Sigmoid colon (tissue), 7 donors: Measurements from ENCODE around the gene POM121L2. TPM values are rescaled to one million over a fixed set of nuclear protein-coding genes. Genes with fewer than 3 reads are reported as not detected.

Experiments used
- DNase-seq: peaks from one replicate; pipeline ENCODE4 v3.0.0-alpha.2; 2019
- H3K27ac ChIP-seq, 4 donors: fragments of 200-600 bp; sonication (generic); one replicate each; pipeline ENCODE4 v1.5.1; 2016 to 2019; ENCODE audit warnings: mild to moderate bottlenecking in 1 of 4
- H3K27me3 ChIP-seq, 3 donors: fragments of 200-600 bp; sonication (generic); one replicate each; pipeline ENCODE4 v1.5.1; 2019; ENCODE audit warnings: mild to moderate bottlenecking in 1 of 3
- H3K36me3 ChIP-seq, 4 donors: fragments of 200-600 bp; sonication (generic); one replicate each; pipeline ENCODE4 v1.5.1; 2016 to 2019
- H3K4me1 ChIP-seq, 4 donors: fragments of 200-600 bp; sonication (generic); one replicate each; pipeline ENCODE4 v1.5.1; 2017 to 2019
- H3K4me3 ChIP-seq, 4 donors: fragments of 200-600 bp; sonication (generic); one replicate each; pipeline ENCODE4 v1.5.1; 2017 to 2019; ENCODE audit warnings: mild to moderate bottlenecking in 2 of 4, moderate library complexity in 1 of 4
- H3K9me3 ChIP-seq, 4 donors: fragments of 200-600 bp in 3 of 4; sonication (generic) in 3 of 4; one replicate each; pipeline versions ENCODE4 v1.5.1 to v1.6.1; 2013 to 2019
- EP300 ChIP-seq, 4 donors: sonication (generic); formaldehyde crosslinking; IDR thresholded peaks; one replicate each; pipeline ENCODE4 v1.6.1; 2017; ENCODE audit warnings: antibody characterized with exemption in 4 of 4
- POLR2A ChIP-seq, 2 donors: fragments of 450-650 bp; IDR thresholded peaks; one replicate each; pipeline ENCODE4 v1.6.1; 2016; ENCODE audit warnings: antibody characterized with exemption in 2 of 2, mild to moderate bottlenecking in 2 of 2, moderate library complexity in 2 of 2
- POLR2AphosphoS5 ChIP-seq, 4 donors: sonication (generic); formaldehyde crosslinking; IDR thresholded peaks; one replicate each; pipeline ENCODE4 v1.6.1; 2017; ENCODE audit warnings: antibody characterized with exemption in 4 of 4
- WGBS, 2 donors: extraction: QIAGEN DNeasy Blood & Tissue Kit; methylation state at CpG; one replicate each; pipeline ENCODE4 v1.1.7; 2013; 5-methylcytosine and 5-hydroxymethylcytosine counted together
- intact Hi-C: fragments of 100-400 bp; cut with DNase I; formaldehyde crosslinking; loops from one replicate; pipeline ENCODE4 v1.15.1; 2023
- polyA plus RNA-seq, 3 donors: library from polyadenylated mRNA; stranded (reverse); fragments of 200-250 nt; gene quantifications; one replicate each; pipeline ENCODE4 v1.2.3, GENCODE V29; 2013
- total RNA-seq, 4 donors: library from RNA; depleted of rRNA; stranded (reverse); fragments of >200 nt; gene quantifications; one replicate each; pipeline ENCODE4 v1.1.0, GENCODE V29; 2016
- TF ChIP-seq, protein P1 (sequence below), 4 experiments: fragments of 450-650 bp in 3 of 4; fragments of 200-600 bp in 1 of 4; IDR thresholded peaks; one replicate each; pipeline ENCODE4 v1.5.1; 2016 to 2019; ENCODE audit warnings: antibody characterized with exemption in 4 of 4, mild to moderate bottlenecking in 3 of 4, moderate library complexity in 2 of 4
- donor health status: healthy with polysubstance abuse.
- donor health status: Bipolar disorder and iron deficiency.
- donor health status: healthy.

POM121L2 gene
- total and polyA plus RNA-seq, 7 donors: not detected

DNA sequence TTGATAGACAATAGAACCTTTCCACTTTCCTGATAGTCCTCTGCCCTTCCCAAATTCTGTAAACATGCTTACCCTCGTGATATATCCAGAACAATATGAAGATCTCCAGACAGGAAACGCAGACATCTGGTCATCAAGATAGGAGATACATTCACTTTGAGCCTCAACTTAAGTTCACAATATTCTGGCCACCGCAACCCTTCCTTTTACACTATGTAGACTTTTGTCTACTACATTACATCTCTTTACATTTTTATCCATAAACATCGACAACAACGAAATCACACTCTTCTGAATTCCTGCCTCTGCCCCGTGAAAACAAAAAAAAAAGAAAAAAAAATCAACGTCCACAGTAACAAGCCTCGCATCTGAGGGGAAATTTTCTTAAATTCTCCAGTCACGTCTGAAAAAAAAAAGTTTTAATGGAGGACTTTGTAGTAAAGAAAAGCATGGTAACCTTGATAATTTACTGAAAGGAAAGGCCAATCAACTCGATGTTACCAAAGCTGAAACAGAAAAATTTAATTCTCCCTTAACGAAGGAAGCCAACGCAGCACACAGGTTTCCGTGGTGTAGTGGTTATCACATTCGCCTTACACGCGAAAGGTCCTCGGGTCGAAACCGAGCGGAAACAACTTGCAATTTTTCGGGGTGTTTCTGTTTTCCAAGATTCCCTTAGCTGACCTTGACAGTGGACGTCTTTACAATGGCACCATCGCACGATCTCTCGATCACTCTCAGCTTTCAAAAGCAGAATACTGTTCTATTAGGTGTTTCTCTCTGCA lies 21.8 kb downstream of the POM121L2 start:
- no peak for DNase-seq
- peaks cover 0 to 11% (median 1%) of the 10 kb centered on the region in 4 donors for H3K9me3 ChIP-seq
- H3K4me3 ChIP-seq: no peak overlapping the region
- H3K4me1 ChIP-seq: no peaks in the 10 kb centered on the region
- peaks cover 40 to 100% (median 88%) of the 10 kb centered on the region in 3 donors for H3K27me3 ChIP-seq
- H3K27ac ChIP-seq: no peak overlapping the region
- no peaks in the 10 kb centered on the region for H3K36me3 ChIP-seq
- intact Hi-C loops: no loop called here
- WGBS, 2 donors: 7 to 15% methylated on average over 25 of the region's 25 CpGs
- TF ChIP-seq, protein P1, sequence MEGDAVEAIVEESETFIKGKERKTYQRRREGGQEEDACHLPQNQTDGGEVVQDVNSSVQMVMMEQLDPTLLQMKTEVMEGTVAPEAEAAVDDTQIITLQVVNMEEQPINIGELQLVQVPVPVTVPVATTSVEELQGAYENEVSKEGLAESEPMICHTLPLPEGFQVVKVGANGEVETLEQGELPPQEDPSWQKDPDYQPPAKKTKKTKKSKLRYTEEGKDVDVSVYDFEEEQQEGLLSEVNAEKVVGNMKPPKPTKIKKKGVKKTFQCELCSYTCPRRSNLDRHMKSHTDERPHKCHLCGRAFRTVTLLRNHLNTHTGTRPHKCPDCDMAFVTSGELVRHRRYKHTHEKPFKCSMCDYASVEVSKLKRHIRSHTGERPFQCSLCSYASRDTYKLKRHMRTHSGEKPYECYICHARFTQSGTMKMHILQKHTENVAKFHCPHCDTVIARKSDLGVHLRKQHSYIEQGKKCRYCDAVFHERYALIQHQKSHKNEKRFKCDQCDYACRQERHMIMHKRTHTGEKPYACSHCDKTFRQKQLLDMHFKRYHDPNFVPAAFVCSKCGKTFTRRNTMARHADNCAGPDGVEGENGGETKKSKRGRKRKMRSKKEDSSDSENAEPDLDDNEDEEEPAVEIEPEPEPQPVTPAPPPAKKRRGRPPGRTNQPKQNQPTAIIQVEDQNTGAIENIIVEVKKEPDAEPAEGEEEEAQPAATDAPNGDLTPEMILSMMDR (IDR thresholded peaks at IDR 0.05): no peak
- no peak for TF ChIP-seq EP300 (IDR thresholded peaks at IDR 0.05)
- TF ChIP-seq POLR2AphosphoS5 (IDR thresholded peaks at IDR 0.05): no peak
- TF ChIP-seq POLR2A (IDR thresholded peaks at IDR 0.05): no peak

DNA sequence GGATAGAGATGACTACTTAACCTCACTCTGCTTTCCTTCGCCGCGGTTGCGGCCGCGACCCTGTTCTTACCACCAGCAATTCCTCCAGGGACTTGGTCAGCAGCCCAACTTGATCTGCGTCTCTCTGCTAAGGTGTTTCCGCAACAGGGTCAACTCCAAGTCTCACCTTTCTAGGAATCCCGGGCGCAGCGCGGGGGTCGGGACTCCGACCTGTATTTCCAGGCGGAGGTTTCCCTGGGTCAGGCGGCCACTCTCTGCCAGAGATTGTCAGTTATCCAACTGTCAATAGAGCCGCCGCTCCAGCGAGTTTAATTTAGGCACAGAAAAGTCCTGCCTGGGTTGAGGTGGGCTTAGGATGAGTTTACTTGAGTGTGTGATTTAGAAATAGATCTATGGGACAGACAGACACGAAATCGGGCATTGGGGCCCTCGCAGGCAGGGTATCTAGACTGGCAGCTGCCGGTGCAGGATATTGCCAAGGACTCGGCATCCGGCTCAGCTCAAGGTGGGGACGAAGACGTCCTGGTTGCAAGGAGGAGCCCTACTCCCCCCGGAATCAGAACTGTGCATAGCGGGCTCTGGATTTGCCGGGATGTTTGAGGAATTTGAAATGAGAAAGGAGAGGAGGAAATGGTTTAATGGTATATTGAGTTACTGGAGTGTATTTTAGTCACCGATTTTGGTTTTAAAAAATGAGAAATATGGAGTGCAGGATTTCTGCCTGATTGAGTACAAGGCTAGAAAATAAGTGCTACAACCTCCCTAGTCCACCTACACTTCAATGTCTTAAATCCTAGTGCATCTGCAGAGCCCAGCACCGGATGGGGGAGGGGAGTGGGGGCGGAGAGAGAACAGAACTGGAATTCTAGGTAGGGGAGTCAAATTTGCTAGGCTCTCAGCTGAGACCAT lies 23.7 kb downstream of the POM121L2 start:
- peaks cover 0 to 12% (median under 1%) of the 10 kb centered on the region in 4 donors for H3K9me3 ChIP-seq
- intact Hi-C loops: no loop called here
- DNase-seq: no peak
- H3K4me3 ChIP-seq: no peak overlapping the region
- no peak overlapping the region for H3K27ac ChIP-seq
- TF ChIP-seq EP300 (IDR thresholded peaks at IDR 0.05): no peak
- TF ChIP-seq, protein P1 (IDR thresholded peaks at IDR 0.05): no peak
- TF ChIP-seq POLR2AphosphoS5 (IDR thresholded peaks at IDR 0.05): no peak
- no peak for TF ChIP-seq POLR2A (IDR thresholded peaks at IDR 0.05)
- no peaks in the 10 kb centered on the region for H3K36me3 ChIP-seq
- H3K4me1 ChIP-seq: no peaks in the 10 kb centered on the region
- peaks cover 33 to 100% (median 88%) of the 10 kb centered on the region in 3 donors for H3K27me3 ChIP-seq
- 5 to 6% methylated on average over 33 of the region's 33 CpGs for WGBS, 2 donors

DNA sequence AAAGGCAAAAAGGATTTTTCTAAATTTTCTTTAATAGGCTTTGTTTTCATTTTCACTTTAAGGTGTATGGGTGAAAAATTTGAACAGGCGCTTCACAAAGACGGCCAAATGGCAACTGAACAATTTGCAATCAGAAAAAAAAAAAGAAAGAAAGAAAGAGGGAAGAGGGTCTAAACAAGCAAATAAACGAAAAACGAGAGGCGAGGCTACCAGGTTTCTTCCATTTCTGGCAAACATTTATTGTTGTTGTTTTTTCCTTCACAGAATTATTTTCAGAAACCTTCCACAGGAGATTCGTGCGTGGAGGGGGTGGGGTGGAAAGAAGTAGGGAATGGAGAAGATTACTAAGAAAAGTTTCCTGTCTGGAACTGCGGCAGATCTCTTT lies 24.3 kb downstream of the POM121L2 start:
- H3K36me3 ChIP-seq: no peaks in the 10 kb centered on the region
- peaks cover 39 to 100% (median 88%) of the 10 kb centered on the region in 3 donors for H3K27me3 ChIP-seq
- intact Hi-C loops: no loop called here
- TF ChIP-seq EP300 (IDR thresholded peaks at IDR 0.05) (no peak), POLR2A (IDR thresholded peaks at IDR 0.05) (no peak), POLR2AphosphoS5 (IDR thresholded peaks at IDR 0.05) (no peak)
- TF ChIP-seq, protein P1 (IDR thresholded peaks at IDR 0.05): no peak
- no peak overlapping the region for H3K27ac ChIP-seq
- H3K4me3 ChIP-seq: no peak overlapping the region
- WGBS, 2 donors: 6 to 8% methylated on average over 8 of the region's 8 CpGs
- DNase-seq: no peak
- H3K4me1 ChIP-seq: no peaks in the 10 kb centered on the region
- H3K9me3 ChIP-seq: peaks cover 0 to 19% (median 0%) of the 10 kb centered on the region in 4 donors

DNA sequence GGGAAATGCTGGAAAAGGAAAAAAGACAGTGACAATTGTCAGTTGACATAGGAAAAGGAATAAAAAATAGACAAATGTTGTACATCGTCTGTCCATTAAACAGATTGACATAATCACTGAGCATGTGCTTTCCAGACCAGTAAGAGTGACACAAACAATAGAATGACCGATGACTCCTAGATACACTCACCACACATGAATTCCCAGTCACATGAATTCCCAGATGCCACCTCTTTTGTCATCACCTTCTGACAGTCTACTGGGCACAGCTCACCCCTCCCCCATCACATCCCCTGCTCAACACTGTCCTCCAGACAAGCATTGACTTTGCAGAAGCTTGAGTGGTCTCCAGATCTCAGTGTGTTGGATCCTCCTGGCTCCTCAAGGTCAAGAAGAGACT lies 25.9 kb downstream of the POM121L2 start:
- H3K4me3 ChIP-seq: no peak overlapping the region
- no peaks in the 10 kb centered on the region for H3K36me3 ChIP-seq
- H3K27me3 ChIP-seq: peaks cover 39 to 99% (median 95%) of the 10 kb centered on the region in 3 donors
- peaks cover 0 to 14% (median 0%) of the 10 kb centered on the region in 4 donors for H3K9me3 ChIP-seq
- no peaks in the 10 kb centered on the region for H3K4me1 ChIP-seq
- no peak overlapping the region for H3K27ac ChIP-seq
- intact Hi-C loops: no loop called here
- 85 to 86% methylated on average over 2 of the region's 2 CpGs for WGBS, 2 donors
- no peak for DNase-seq
- TF ChIP-seq, protein P1 (IDR thresholded peaks at IDR 0.05): no peak
- TF ChIP-seq EP300 (IDR thresholded peaks at IDR 0.05) (no peak), POLR2AphosphoS5 (IDR thresholded peaks at IDR 0.05) (no peak), POLR2A (IDR thresholded peaks at IDR 0.05) (no peak)
